ENCODE results near the gene AMIGO3. TPM values are rescaled to one million over a fixed set of nuclear protein-coding genes. Genes with fewer than 3 reads are reported as not detected.
"Not testable (repeated sequence)": the region's sequence is repeated elsewhere in the genome, so short reads cannot be mapped to it uniquely, and the experiment has no call there.

Gene AMIGO3
- total and polyA plus RNA-seq, 2 of the 8 experiments (the other 6 are each of a cell fraction or from before 2014, with no cell fraction given): 1.6 to 8.8 TPM

DNA sequence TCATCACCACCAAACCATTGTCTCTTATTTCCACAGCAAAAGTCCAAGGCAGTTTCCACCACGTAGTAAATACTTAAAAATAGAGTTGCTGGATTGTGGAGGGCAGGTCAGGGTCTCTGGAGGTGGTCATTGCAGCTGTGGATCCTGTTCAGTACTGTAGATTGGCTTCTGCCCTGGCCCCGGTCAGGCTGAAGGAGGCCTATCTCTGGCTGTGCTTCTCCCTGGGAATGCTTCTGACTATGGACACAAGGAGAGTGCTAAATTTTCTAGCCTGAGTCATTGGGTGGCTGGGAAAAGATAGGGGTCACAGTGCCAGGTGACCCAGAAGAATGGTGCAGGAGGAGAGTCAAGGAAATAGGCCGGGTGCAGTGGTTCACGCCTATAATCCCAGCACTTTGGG is 30.6 kb upstream of the AMIGO3 start (continued):
- TF ChIP-seq SRF (IDR thresholded peaks at IDR 0.05; ENCODE audit: low read depth, low read length): no peak

DNA sequence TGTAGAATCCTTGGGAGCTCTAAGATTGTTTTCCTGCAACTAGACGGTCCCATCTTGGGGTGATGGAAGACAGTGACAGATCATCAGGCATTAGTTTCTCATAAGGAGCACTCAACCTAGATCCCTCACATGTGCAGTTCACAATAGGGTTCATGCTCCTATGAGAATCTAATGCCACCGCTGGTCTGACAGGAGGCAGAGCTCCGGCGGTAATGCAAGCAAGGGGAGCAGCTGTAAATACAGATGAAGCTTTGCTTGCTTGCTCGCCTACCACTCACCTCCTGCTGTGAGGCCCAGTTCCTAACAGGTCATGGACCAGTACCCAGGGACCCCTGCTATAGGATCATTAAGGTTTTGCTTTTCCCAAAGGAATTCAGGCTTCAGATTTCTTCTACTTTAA is 29.4 kb upstream of the AMIGO3 start:
- H3K4me1 ChIP-seq (replicated peaks in 1 of 4; ENCODE audit: control insufficient read depth in 3 of 4, insufficient read depth in 4 of 4, low read length in 3 of 4); H2BK12ac ChIP-seq (ENCODE audit: low read depth, low read length); H4K20me1 ChIP-seq (replicated peaks in 1 of 2; ENCODE audit: control insufficient read depth in 1 of 2, insufficient read depth in 2 of 2, low read length in 2 of 2); H3K9ac ChIP-seq (replicated peaks in 1 of 4; ENCODE audit: extremely low read depth in 1 of 4, low read depth in 3 of 4, low read length in 3 of 4); H2BK20ac ChIP-seq (ENCODE audit: low read length); H3K9me3 ChIP-seq (ENCODE audit: insufficient read depth in 2 of 2, low read depth in 1 of 2, low read length in 1 of 2); H2AFZ ChIP-seq (ENCODE audit: low read length); H3K14ac ChIP-seq (ENCODE audit: insufficient read length); H3K23me2 ChIP-seq (ENCODE audit: low read depth, low read length); H3K27ac ChIP-seq (ENCODE audit: low read depth, low read length); H3K27me3 ChIP-seq (replicated peaks in 1 of 4; ENCODE audit: control insufficient read depth in 3 of 4, extremely low read depth in 1 of 4, insufficient read depth in 3 of 4, low read length in 3 of 4); H3K79me1 ChIP-seq (ENCODE audit: low read depth, low read length); H3K56ac ChIP-seq (replicated peaks; ENCODE audit: insufficient read length, low read depth, low read length); H2AK5ac ChIP-seq (ENCODE audit: low read depth, low read length); H2BK120ac ChIP-seq (replicated peaks; ENCODE audit: low read depth, low read length); H4K91ac ChIP-seq (replicated peaks; ENCODE audit: insufficient read length, low read length); FAIRE-seq; H2BK5ac ChIP-seq (ENCODE audit: low read depth, low read length); H3K23ac ChIP-seq (ENCODE audit: insufficient read length); H3K4me3 ChIP-seq (ENCODE audit: extremely low read depth in 1 of 4, insufficient read depth in 2 of 4, low read depth in 3 of 4, low read length in 4 of 4); H3K36me3 ChIP-seq (ENCODE audit: control insufficient read depth in 2 of 4, insufficient read depth in 4 of 4, low read length in 3 of 4); H2BK15ac ChIP-seq (ENCODE audit: low read length); H3K4me2 ChIP-seq (ENCODE audit: insufficient read depth in 1 of 2, low read depth in 2 of 2, low read length in 2 of 2); DNase-seq (ENCODE audit: low read depth in 1 of 2, low spot score in 2 of 2); H4K5ac ChIP-seq (ENCODE audit: insufficient read length, low read depth, low read length); H4K8ac ChIP-seq (ENCODE audit: extremely low read depth, insufficient read depth, low read length); H3K4ac ChIP-seq (replicated peaks; ENCODE audit: insufficient read length, low read depth, low read length); H3K18ac ChIP-seq (ENCODE audit: extremely low read depth, low read length): not testable (repeated sequence)
- WGBS, 2 experiments (ENCODE audit: extremely low coverage in 1 of 2, insufficient coverage in 1 of 2, insufficient read length in 1 of 2, insufficient replicate concordance in 2 of 2, low coverage in 1 of 2, low lambda C conversion rate in 2 of 2, missing lambda C conversion rate in 1 of 2): 99% methylated on average over 5 of the region's 5 CpGs; no CpG with 5 or more reads in 1 of the 2 experiments
- ChIA-PET CTCF (ENCODE audit: partially characterized antibody) (interaction anchor here (0.9 to 1.2 kb wide), 4 partner anchors 10 to 176 kb away, joined by 3 to 4 read pairs (median 4); no protein-coding TSS in a partner anchor), POLR2A (ENCODE audit: partially characterized antibody) (interaction anchor here (0.8 to 2.2 kb wide), 7 partner anchors 10 to 54 kb away, joined by 3 to 6 read pairs (median 3); partner anchors contain the start of genes AMIGO3, GMPPB and INKA1)
- H3K79me2 ChIP-seq (ENCODE audit: control insufficient read depth in 1 of 2, insufficient read depth in 2 of 2, low read length in 2 of 2): peaks cover 0 to 29% of the 10 kb centered on the region in 2 experiments; a peak in 2 of 4 replicates
